Endothelial cell of umbilical vein (primary cell): ENCODE measurements around the gene VARS1. TPM values are rescaled to one million over a fixed set of nuclear protein-coding genes. Genes with fewer than 3 reads are reported as not detected.

Experiments used
- BruUV-seq: library from RNA; stranded (reverse); fragments of 400-500 nt; replicated peaks from 2 replicates; lab custom pipeline; 2021; lab: Mats Ljungman, UMichigan
- CTCF ChIA-PET: fragments of 300-600, 350-600 bp; sonication (Branson Sonifier 250); formaldehyde crosslinking; loops from one replicate; lab custom pipeline; 2021; ENCODE audit warnings: antibody characterized with exemption, inconsistent platforms; lab: Charles Lee
- POLR2A ChIA-PET: fragments of 300-600, 350-600 bp; sonication (Branson Sonifier 250); formaldehyde crosslinking; loops from one replicate; lab custom pipeline; 2021; ENCODE audit warnings: antibody characterized with exemption, inconsistent platforms; lab: Charles Lee
- DNase-seq: peaks from one replicate; pipeline ENCODE4 v3.0.0-alpha.2; 2011; ENCODE audit warnings: low read depth, low spot score
- FAIRE-seq: peaks from 2 replicates; lab custom pipeline; 2011; peaks lifted over from hg19 to GRCh38; lab: Jason Lieb, UNC
- H2AFZ ChIP-seq: 2 replicates; pipeline ENCODE4 v1.6.0; 2012; ENCODE audit warnings: low read depth, low read length, control low read depth, inconsistent platforms
- H3K27ac ChIP-seq: 2 replicates; pipeline ENCODE4 v1.5.1; 2011; ENCODE audit warnings: low read depth, mild to moderate bottlenecking, control low read depth, low read length, moderate library complexity; ENCODE audit not compliant: insufficient read depth
- H3K27me3 ChIP-seq, 2 experiments: 2 replicates each; pipeline versions ENCODE4 v1.6.0 to v1.6.1; 2011; ENCODE audit warnings: low read length in 2 of 2, mixed read lengths in 1 of 2; ENCODE audit not compliant: control insufficient read depth in 2 of 2, insufficient read depth in 2 of 2
- H3K36me3 ChIP-seq, 2 experiments: 2 replicates in 1 of 2; 3 replicates in 1 of 2; pipeline ENCODE4 v1.5.1; 2011; ENCODE audit warnings: low read length in 2 of 2, mild to moderate bottlenecking in 1 of 2, moderate library complexity in 1 of 2; ENCODE audit not compliant: control insufficient read depth in 2 of 2, insufficient read depth in 2 of 2; ENCODE audit errors: extremely low read depth in 1 of 2
- H3K4me1 ChIP-seq: 3 replicates; pipeline ENCODE4 v1.5.1; 2011; ENCODE audit warnings: mild to moderate bottlenecking, low read length; ENCODE audit not compliant: control insufficient read depth, insufficient read depth; ENCODE audit errors: extremely low read depth
- H3K4me2 ChIP-seq: 2 replicates; pipeline ENCODE4 v1.6.1; 2011; ENCODE audit warnings: low read length, control low read depth, mixed read lengths; ENCODE audit not compliant: insufficient read depth
- H3K4me3 ChIP-seq, 3 experiments: fragments of 200-600 bp in 1 of 3; sonication (generic), shearing (Covaris generic) in 1 of 3; replicated peaks in 1 of 3; 2 replicates each; pipeline ENCODE4 v1.5.1; 2011 to 2016; ENCODE audit warnings: control low read depth in 3 of 3, low read length in 3 of 3, mild to moderate bottlenecking in 2 of 3, inconsistent platforms in 1 of 3, low read depth in 1 of 3, moderate library complexity in 1 of 3; ENCODE audit not compliant: insufficient read depth in 1 of 3
- H3K79me2 ChIP-seq: 2 replicates; pipeline ENCODE4 v1.6.0; 2012; ENCODE audit warnings: low read length, inconsistent platforms; ENCODE audit not compliant: control insufficient read depth, insufficient read depth
- H3K9ac ChIP-seq: replicated peaks from 2 replicates; pipeline ENCODE3; 2011; ENCODE audit warnings: low read length, control low read depth; ENCODE audit not compliant: insufficient read depth; ENCODE audit errors: extremely low read depth
- H3K9me1 ChIP-seq: replicated peaks from 3 replicates; pipeline ENCODE4 v1.6.0; 2011; ENCODE audit warnings: mild to moderate bottlenecking, low read length; ENCODE audit not compliant: control insufficient read depth, insufficient read depth; ENCODE audit errors: extremely low read depth
- H3K9me3 ChIP-seq: replicated peaks from 2 replicates; pipeline ENCODE4 v1.5.1; 2012; ENCODE audit warnings: low read length, inconsistent platforms; ENCODE audit not compliant: control insufficient read depth, insufficient read depth
- H4K20me1 ChIP-seq: replicated peaks from 2 replicates; pipeline ENCODE3; 2011; ENCODE audit warnings: mild to moderate bottlenecking, low read length; ENCODE audit not compliant: control insufficient read depth, insufficient read depth; ENCODE audit errors: extremely low read depth
- EZH2 ChIP-seq: IDR thresholded peaks from 2 replicates; pipeline ENCODE4 v1.6.1; 2012; ENCODE audit warnings: borderline replicate concordance, low read depth, mild to moderate bottlenecking, moderate library complexity, low read length, inconsistent platforms; ENCODE audit not compliant: severe bottlenecking
- FOS ChIP-seq: IDR thresholded peaks from 2 replicates; pipeline ENCODE4 v1.6.1; 2011; ENCODE audit warnings: mild to moderate bottlenecking, low read length, moderate library complexity, borderline replicate concordance; ENCODE audit not compliant: insufficient read depth
- GATA2 ChIP-seq: IDR thresholded peaks from 2 replicates; pipeline ENCODE4 v1.7.0; 2011; ENCODE audit warnings: low read depth, mild to moderate bottlenecking, moderate library complexity, mixed read lengths, low read length; ENCODE audit not compliant: insufficient read length, insufficient read depth
- JUN ChIP-seq: IDR thresholded peaks from 2 replicates; pipeline ENCODE4 v1.6.1; 2011; ENCODE audit warnings: borderline replicate concordance, low read depth; ENCODE audit not compliant: insufficient read length, insufficient read depth
- MAX ChIP-seq: IDR thresholded peaks from 2 replicates; pipeline ENCODE4 v1.6.1; 2011; ENCODE audit not compliant: insufficient read depth, insufficient read length
- MYC ChIP-seq: IDR thresholded peaks from one replicate; pipeline ENCODE4 v1.6.1; 2011; ENCODE audit warnings: mild to moderate bottlenecking, low read depth, low read length
- POLR2A ChIP-seq: IDR thresholded peaks from 2 replicates; pipeline ENCODE4 v1.6.1; 2012; ENCODE audit warnings: low read depth, mild to moderate bottlenecking, control low read depth, low read length
- POLR2AphosphoS5 ChIP-seq: IDR thresholded peaks from 2 replicates; pipeline ENCODE4 v1.6.1; 2012; ENCODE audit warnings: low read depth, mild to moderate bottlenecking, control low read depth, low read length, moderate library complexity; ENCODE audit not compliant: insufficient read depth
- dilution Hi-C: fragments of 300-500 bp; cut with MboI; formaldehyde crosslinking; loops from one replicate; pipeline ENCODE4 v1.15.0; 2019; ENCODE audit warnings: low sequenced_read_pairs; ENCODE audit not compliant: extremely low pct_ligation_motif_present
- intact Hi-C: fragments of 100-400 bp; cut with micrococcal nuclease; formaldehyde crosslinking; loops from one replicate; pipeline ENCODE4 v1.10.0; 2022
- polyA plus RNA-seq, 4 experiments: library from polyadenylated mRNA; depleted of rRNA in 3 of 4; stranded (reverse) in 3 of 4; unstranded in 1 of 4; fragments of >200 nt; gene quantifications; 2 replicates each; pipeline versions ENCODE4 v1.2.1 to v1.2.3, GENCODE V29; 2011 to 2012; ENCODE audit warnings: missing spikeins in 1 of 4
- total RNA-seq: library from RNA; stranded (reverse); gene quantifications from 2 replicates; pipeline ENCODE4 v1.2.3, GENCODE V29; 2021
- TF ChIP-seq, protein P1 (sequence below), 2 donors: IDR thresholded peaks; 1 replicate in 1 of 2; 2 replicates in 1 of 2; pipeline ENCODE4 v1.5.1; 2011; ENCODE audit warnings: low read length in 2 of 2, mild to moderate bottlenecking in 2 of 2, moderate library complexity in 2 of 2, control low read depth in 1 of 2, inconsistent platforms in 1 of 2, low read depth in 1 of 2; ENCODE audit not compliant: insufficient read depth in 1 of 2; ENCODE audit errors: extremely low read depth in 1 of 2

Gene VARS1
- total and polyA plus RNA-seq, 2 donors (not counting 3 experiments of a cell fraction or from before 2014, with no cell fraction given) = 37.4 to 121 TPM

- no peaks in the 10 kb centered on the region for H3K79me2 ChIP-seq
Observed at GRCh38 chr6:31778999-31779885, 16.3 kb downstream of the VARS1 start.

DNA sequence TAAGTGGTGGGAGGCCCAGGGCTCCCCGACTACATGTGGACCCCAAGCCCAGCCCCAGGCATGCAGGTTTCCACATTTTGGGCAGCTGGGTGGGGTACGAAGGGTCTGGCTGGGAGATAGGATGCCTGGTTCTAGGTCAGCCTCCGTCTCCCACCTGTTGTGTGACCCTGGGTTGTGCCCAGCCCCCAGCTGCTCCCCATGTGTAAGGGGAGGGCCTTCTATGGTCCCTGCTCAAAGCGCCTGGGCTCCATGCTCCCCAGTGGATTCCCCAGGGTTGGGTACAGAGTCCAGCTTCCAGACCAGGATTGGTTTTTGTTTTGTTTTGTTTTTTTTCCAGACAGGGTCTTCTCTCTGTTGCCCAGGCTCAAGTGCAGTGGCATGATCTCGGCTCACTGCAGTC is 17.4 kb downstream of the VARS1 start:
- CTCF ChIA-PET = interaction anchor here (0.7 to 2.3 kb wide), 8 partner anchors 8 to 53 kb away, joined by 3 to 14 read pairs (median 4); partner anchors contain the start of genes HSPA1A and HSPA1L
- no peak overlapping the region for H3K4me2 ChIP-seq
- H3K27ac ChIP-seq = no peak overlapping the region
- dilution Hi-C loops = no loop called here
- DNase-seq (no peak), FAIRE-seq (no peak)
- H3K27me3 ChIP-seq = no peaks in the 10 kb centered on the region
- intact Hi-C loops = no loop called here
- TF ChIP-seq, protein P1, sequence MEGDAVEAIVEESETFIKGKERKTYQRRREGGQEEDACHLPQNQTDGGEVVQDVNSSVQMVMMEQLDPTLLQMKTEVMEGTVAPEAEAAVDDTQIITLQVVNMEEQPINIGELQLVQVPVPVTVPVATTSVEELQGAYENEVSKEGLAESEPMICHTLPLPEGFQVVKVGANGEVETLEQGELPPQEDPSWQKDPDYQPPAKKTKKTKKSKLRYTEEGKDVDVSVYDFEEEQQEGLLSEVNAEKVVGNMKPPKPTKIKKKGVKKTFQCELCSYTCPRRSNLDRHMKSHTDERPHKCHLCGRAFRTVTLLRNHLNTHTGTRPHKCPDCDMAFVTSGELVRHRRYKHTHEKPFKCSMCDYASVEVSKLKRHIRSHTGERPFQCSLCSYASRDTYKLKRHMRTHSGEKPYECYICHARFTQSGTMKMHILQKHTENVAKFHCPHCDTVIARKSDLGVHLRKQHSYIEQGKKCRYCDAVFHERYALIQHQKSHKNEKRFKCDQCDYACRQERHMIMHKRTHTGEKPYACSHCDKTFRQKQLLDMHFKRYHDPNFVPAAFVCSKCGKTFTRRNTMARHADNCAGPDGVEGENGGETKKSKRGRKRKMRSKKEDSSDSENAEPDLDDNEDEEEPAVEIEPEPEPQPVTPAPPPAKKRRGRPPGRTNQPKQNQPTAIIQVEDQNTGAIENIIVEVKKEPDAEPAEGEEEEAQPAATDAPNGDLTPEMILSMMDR (IDR thresholded peaks at IDR 0.05; ENCODE audit: extremely low read depth in 1 of 2, insufficient read depth in 1 of 2, low read depth in 1 of 2, low read length in 2 of 2) = no peak
- TF ChIP-seq EZH2 (no peak), MAX (no peak), MYC (no peak), FOS (no peak), GATA2 (no peak), POLR2AphosphoS5 (no peak), POLR2A (no peak), JUN (no peak)
- POLR2A ChIA-PET = no interaction called here
- no peak overlapping the region for H3K4me3 ChIP-seq
- no TSS peak for BruUV-seq
- H3K9ac ChIP-seq = no peak overlapping the region
- no peaks in the 10 kb centered on the region for H3K9me1 ChIP-seq
- H3K36me3 ChIP-seq = peaks cover 3 to 34% of the 10 kb centered on the region in 2 experiments
- no peaks in the 10 kb centered on the region for H4K20me1 ChIP-seq
- no peak overlapping the region for H2AFZ ChIP-seq
- no peaks in the 10 kb centered on the region for H3K79me2 ChIP-seq
- H3K9me3 ChIP-seq = no peaks in the 10 kb centered on the region
- H3K4me1 ChIP-seq = peaks cover 4% of the 10 kb centered on the region

More at GRCh38 chr6:31778999-31779885, 16.3 kb downstream of the VARS1 start:
- TF ChIP-seq POLR2A (no peak), FOS (no peak), GATA2 (no peak), MAX (no peak), EZH2 (no peak)
- no peak overlapping the region for H3K4me3 ChIP-seq
- ChIA-PET POLR2A (no interaction called here), CTCF (interaction anchor here (1.0 to 2.3 kb wide), 2 partner anchors 9 to 12 kb away, joined by 4 to 14 read pairs; no protein-coding TSS in a partner anchor)
- BruUV-seq = TSS peak; percentile 37
- DNase-seq (no peak), FAIRE-seq (no peak)
- no peaks in the 10 kb centered on the region for H3K27me3 ChIP-seq
- H2AFZ ChIP-seq = no peak overlapping the region
- dilution Hi-C loops = no loop called here
- H3K4me2 ChIP-seq = no peak overlapping the region
- peaks cover 3 to 38% of the 10 kb centered on the region in 2 experiments for H3K36me3 ChIP-seq
- no peaks in the 10 kb centered on the region for H4K20me1 ChIP-seq
- no peaks in the 10 kb centered on the region for H3K9me1 ChIP-seq
- no peak overlapping the region for H3K27ac ChIP-seq
- H3K9me3 ChIP-seq = no peaks in the 10 kb centered on the region
- H3K4me1 ChIP-seq = peaks cover 4% of the 10 kb centered on the region
- H3K9ac ChIP-seq = no peak overlapping the region
- intact Hi-C loops = no loop called here
